ENCODE results near the gene DUSP11. TPM values are rescaled to one million over a fixed set of nuclear protein-coding genes. Genes with fewer than 3 reads are reported as not detected.

Gene DUSP11
- polyA plus RNA-seq, 1 of the 3 experiments (the other 2 are of a cell fraction), result 14.4 TPM

GRCh38 chr2:73776869-73777519, 2.9 kb downstream of the DUSP11 start (continued):
- TF ChIP-seq PBX3 (IDR thresholded peaks at IDR 0.05) (no peak), YY1 (IDR thresholded peaks at IDR 0.05; ENCODE audit: low read depth) (no peak), MEF2A (IDR thresholded peaks at IDR 0.05; ENCODE audit: borderline replicate concordance, low read depth) (no peak), EP300 (IDR thresholded peaks at IDR 0.05; ENCODE audit: borderline replicate concordance in 1 of 2, low read depth in 1 of 2, low read length in 1 of 2) (no peak)

- Histone ChIP-seq H3K36me3 (replicated peaks in 1 of 2; ENCODE audit: control insufficient read depth in 1 of 2, insufficient read depth in 2 of 2, low read length in 1 of 2) (peaks cover 41 to 45% of the 10 kb centered on the region in 2 experiments), H3K79me2 (ENCODE audit: insufficient read depth) (peaks cover 45% of the 10 kb centered on the region), H3K9me3 (no peaks in the 10 kb centered on the region), H3K4me3 (ENCODE audit: low read depth in 2 of 2, low read length in 1 of 2) (no peak overlapping the region), H3K27ac (ENCODE audit: low read depth in 2 of 2, low read length in 1 of 2) (no peak overlapping the region), H3K4me2 (no peak overlapping the region), H3K4me1 (ENCODE audit: control insufficient read depth in 1 of 2, insufficient read depth in 2 of 2, low read depth in 1 of 2, low read length in 1 of 2) (peaks cover 4 to 7% of the 10 kb centered on the region in 2 experiments; a peak in 2 of 4 replicates), H3K9me2 (no peaks in the 10 kb centered on the region), H2AFZ (ENCODE audit: low read depth) (no peak overlapping the region), H4K20me1 (ENCODE audit: insufficient read depth) (no peaks in the 10 kb centered on the region), H3K27me3 (ENCODE audit: insufficient read depth) (no peaks in the 10 kb centered on the region), H3F3A (replicated peaks; ENCODE audit: insufficient read depth) (peaks cover 5% of the 10 kb centered on the region), H3K9ac (no peak overlapping the region)
- POLR2A ChIA-PET, result no interaction called here
- DNase-seq, result no peak
- CTCF ChIA-PET, result interaction anchor here (1.4 kb wide), 1 partner anchor 16 kb away, joined by 3 read pairs; no protein-coding TSS in a partner anchor
- TF ChIP-seq RFX5 (IDR thresholded peaks at IDR 0.05; ENCODE audit: low read length) (no peak), GATA2 (CRISPR knock-in tag; IDR thresholded peaks at IDR 0.05) (no peak), TEAD4 (IDR thresholded peaks at IDR 0.05; ENCODE audit: borderline replicate concordance, insufficient read depth) (no peak), ZBTB33 (IDR thresholded peaks at IDR 0.05; ENCODE audit: borderline replicate concordance, low read depth) (no peak), REST (IDR thresholded peaks at IDR 0.05; ENCODE audit: low read depth, low read length) (no peak), EZH2phosphoT487 (IDR thresholded peaks at IDR 0.05; ENCODE audit: borderline replicate concordance, low read depth) (no peak)
- WGBS (ENCODE audit: low lambda C conversion rate), result 98% methylated on average over 4 of the region's 4 CpGs
Measured at GRCh38 chr2:73776381-73776780, 3.5 kb downstream of the DUSP11 start.
